Activated CD4-positive, alpha-beta T cell treated with anti-CD3 and anti-CD28 coated beads for 36 hours (primary cell): Measurements from ENCODE around the gene IGLON5. TPM values are rescaled to one million over a fixed set of nuclear protein-coding genes. Genes with fewer than 3 reads are reported as not detected.

ENCODE experiments used
- ATAC-seq: fragments of 200-7000 bp; cut with Tn5 transposase; one replicate; pipeline ENCODE4 v1.10.0; 2021; ENCODE audit warnings: mild to moderate bottlenecking, moderate library complexity
- CTCF ChIA-PET: fragments of 350-600 bp; sonication (Branson Sonifier 250); formaldehyde crosslinking; loops from one replicate; lab custom pipeline; 2021; ENCODE audit warnings: antibody characterized with exemption; lab: Charles Lee
- POLR2A ChIA-PET: fragments of 350-600 bp; sonication (Branson Sonifier 250); formaldehyde crosslinking; loops from one replicate; lab custom pipeline; 2021; ENCODE audit warnings: antibody characterized with exemption, inconsistent platforms; lab: Charles Lee
- DNase-seq: peaks from one replicate; pipeline ENCODE4 v3.0.0-alpha.2; 2020
- H3K27ac Mint-ChIP-seq: one replicate; pipeline ENCODE4 v1.8.0; 2021; ENCODE audit warnings: mixed read lengths
- H3K27me3 Mint-ChIP-seq: one replicate; pipeline ENCODE4 v1.8.0; 2021; ENCODE audit warnings: mixed read lengths
- H3K36me3 Mint-ChIP-seq: one replicate; pipeline ENCODE4 v1.8.0; 2021; ENCODE audit warnings: low read depth, mixed read lengths
- H3K4me1 Mint-ChIP-seq: one replicate; pipeline ENCODE4 v1.8.0; 2021; ENCODE audit warnings: mixed read lengths
- H3K4me3 Mint-ChIP-seq: one replicate; pipeline ENCODE4 v1.8.0; 2021; ENCODE audit warnings: mild to moderate bottlenecking, moderate library complexity, mixed read lengths
- H3K9me3 Mint-ChIP-seq: one replicate; pipeline ENCODE4 v1.8.0; 2021; ENCODE audit warnings: low read depth, mixed read lengths
- intact Hi-C, 2 experiments: fragments of 100-400 bp; cut with DNase I in 1 of 2; cut with micrococcal nuclease in 1 of 2; formaldehyde crosslinking; loops; one replicate each; pipeline versions ENCODE4 v1.14.2 to v1.15.1; 2022 to 2024; cut with DNase I, micrococcal nuclease
- total RNA-seq, 2 experiments: library from RNA; stranded (reverse); gene quantifications; one replicate each; pipeline ENCODE4 v1.2.3, GENCODE V29; 2021

IGLON5 gene
- under 1 TPM; 0.18 to 0.28 TPM for total RNA-seq

DNA sequence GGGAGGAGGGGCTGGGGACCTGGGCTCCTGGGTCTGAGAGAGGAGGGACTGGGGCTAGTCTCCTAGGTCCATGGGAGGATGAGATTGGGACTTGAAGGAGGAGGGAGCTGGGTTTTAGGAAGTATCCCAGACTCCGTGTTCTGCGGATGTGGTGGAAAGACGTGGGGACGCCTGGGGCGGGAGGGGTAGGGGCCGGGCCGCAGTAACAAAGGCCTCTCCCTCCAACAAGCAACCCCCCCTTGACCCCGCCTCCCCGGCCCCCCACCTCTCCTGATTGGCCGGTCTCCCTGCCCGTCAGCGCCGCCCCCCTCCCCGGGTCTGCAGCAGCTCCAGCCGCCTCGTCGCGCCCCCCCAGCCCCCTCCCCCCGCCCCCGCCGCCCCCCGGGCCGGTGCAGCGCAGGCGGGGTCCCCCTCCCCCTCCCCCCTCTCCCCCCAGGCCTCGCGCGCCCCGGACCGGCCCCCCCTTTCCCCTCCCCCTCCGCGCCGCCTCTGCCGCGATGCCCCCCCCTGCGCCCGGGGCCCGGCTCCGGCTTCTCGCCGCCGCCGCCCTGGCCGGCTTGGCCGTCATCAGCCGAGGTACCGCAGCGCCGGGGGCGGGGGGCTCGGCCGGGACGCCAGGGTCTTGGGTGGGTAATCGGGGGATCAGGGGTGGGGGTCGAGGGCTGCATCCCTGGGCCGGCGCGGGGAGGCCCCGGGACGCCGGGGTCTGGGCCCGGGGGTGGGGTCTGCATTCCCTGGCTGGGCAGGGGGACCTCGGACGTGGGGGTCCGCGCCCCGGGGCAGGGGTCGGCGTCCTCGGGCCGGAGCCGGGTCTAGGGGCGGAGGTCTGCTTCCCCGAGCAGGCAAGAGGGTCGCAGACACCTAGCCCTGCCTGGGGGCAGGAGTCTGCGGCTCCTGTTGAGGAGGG is at the start of gene IGLON5:
IGLON5 (plus strand) TSS at position 294 of the 907 bp plus-strand sequence; CDS start at position 498, 204 bp downstream.
- H3K4me3 Mint-ChIP-seq, result no peak within 1 kb of the TSS
- H3K27ac Mint-ChIP-seq, result no peak within 1 kb of the TSS
- H3K4me1 Mint-ChIP-seq, result no peaks in the 10 kb centered on the region
- peaks cover 52% of the 10 kb centered on the region for H3K27me3 Mint-ChIP-seq
- ChIA-PET POLR2A (interaction anchor here (0.5 kb wide), 1 partner anchor 136 kb away, joined by 3 read pairs; no protein-coding TSS in a partner anchor), CTCF (no interaction called here)
- DNase-seq (no peak), ATAC-seq (no peak)
- intact Hi-C loops, result no loop called here
- no peaks in the 10 kb centered on the region for H3K36me3 Mint-ChIP-seq
- peaks cover 14% of the 10 kb centered on the region for H3K9me3 Mint-ChIP-seq

DNA sequence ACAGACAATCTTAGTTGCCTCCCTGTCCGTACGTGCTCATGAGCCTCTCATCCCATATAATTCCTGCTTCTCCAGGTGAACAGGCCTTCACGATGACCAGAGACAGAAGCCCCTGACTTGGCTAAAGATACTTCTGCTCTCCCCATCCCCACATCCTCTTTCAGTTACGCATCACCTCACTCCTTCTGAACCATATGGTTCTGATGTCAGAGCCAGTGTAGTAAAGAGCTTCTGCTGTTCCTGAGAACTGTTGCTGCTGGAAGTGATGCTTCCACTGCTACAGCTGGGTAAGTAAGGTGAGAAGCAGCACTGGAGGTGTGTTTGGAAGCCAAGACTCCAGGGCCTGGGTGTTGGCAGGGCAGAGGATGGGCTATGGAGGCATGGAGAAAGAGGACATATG is 47.6 kb upstream of the IGLON5 start:
- Mint-ChIP-seq H3K36me3 (no peaks in the 10 kb centered on the region), H3K4me1 (no peaks in the 10 kb centered on the region), H3K27me3 (peaks cover 16% of the 10 kb centered on the region), H3K27ac (no peak overlapping the region), H3K4me3 (no peak overlapping the region), H3K9me3 (no peaks in the 10 kb centered on the region)
- DNase-seq (no peak), ATAC-seq (no peak)
- ChIA-PET POLR2A (no interaction called here), CTCF (no interaction called here)
- intact Hi-C loops, result no loop called here

GRCh38 chr19:51271067-51271466 is 40.4 kb upstream of the IGLON5 start:
- DNase-seq (no peak), ATAC-seq (no peak)
- Mint-ChIP-seq H3K36me3 (no peaks in the 10 kb centered on the region), H3K4me1 (peaks cover 11% of the 10 kb centered on the region), H3K9me3 (no peaks in the 10 kb centered on the region), H3K4me3 (no peak overlapping the region), H3K27ac (no peak overlapping the region), H3K27me3 (no peaks in the 10 kb centered on the region)
- ChIA-PET POLR2A (no interaction called here), CTCF (interaction anchor here (3.1 kb wide), 1 partner anchor 11 kb away, joined by 19 read pairs; no protein-coding TSS in a partner anchor)
- intact Hi-C loops, result no loop called here

DNA sequence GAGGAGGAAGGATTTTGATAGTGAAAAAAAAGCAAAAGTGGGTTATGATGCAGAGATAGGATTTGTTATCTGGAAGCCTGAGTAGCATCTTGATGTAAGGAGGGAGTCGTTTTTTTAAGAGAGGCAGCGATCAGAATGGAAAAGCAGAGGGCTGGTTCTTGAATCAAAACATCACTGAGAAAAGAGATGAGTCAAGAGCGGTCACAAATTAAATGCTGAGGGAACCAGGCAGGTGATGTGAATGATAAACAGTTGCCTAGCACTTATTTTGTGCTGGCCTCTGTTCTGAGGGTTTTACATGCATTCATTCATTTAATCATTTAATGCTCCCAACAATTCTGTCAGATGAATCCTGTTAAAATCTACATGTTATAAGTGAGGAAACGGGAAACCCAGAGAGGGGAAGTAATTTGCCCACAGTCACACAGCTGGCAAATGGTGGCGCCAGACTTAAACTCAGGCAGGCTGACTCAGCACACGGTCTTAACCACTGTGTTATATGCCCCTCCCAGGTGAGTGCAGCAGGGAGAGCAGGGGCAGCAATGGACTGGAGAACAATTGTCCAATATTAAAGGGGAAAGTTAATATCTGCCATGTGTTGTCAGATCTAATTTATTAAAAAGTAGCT is 39.1 kb upstream of the IGLON5 start:
- no peaks in the 10 kb centered on the region for H3K27me3 Mint-ChIP-seq
- peak; percentile 88 for ATAC-seq
- peaks cover 11% of the 10 kb centered on the region for H3K4me1 Mint-ChIP-seq

GRCh38 chr19:51274049-51274770 is 37.2 kb upstream of the IGLON5 start:
- intact Hi-C loops, result no loop called here
- Mint-ChIP-seq H3K27ac (no peak overlapping the region), H3K9me3 (no peaks in the 10 kb centered on the region), H3K4me1 (peaks cover 11% of the 10 kb centered on the region), H3K27me3 (peaks cover 6% of the 10 kb centered on the region), H3K4me3 (no peak overlapping the region), H3K36me3 (no peaks in the 10 kb centered on the region)
- POLR2A ChIA-PET, result no interaction called here
- DNase-seq, result no peak
- peak; percentile 40 for ATAC-seq
- CTCF ChIA-PET, result interaction anchor here (1.3 kb wide), 1 partner anchor 13 kb away, joined by 3 read pairs; no protein-coding TSS in a partner anchor

More for the DNA sequence above, 39.1 kb upstream of the IGLON5 start:
- Mint-ChIP-seq H3K27ac (peak overlapping the region; percentile 32), H3K36me3 (no peaks in the 10 kb centered on the region), H3K4me3 (no peak overlapping the region), H3K9me3 (no peaks in the 10 kb centered on the region)
- ChIA-PET POLR2A (interaction anchor here (0.6 kb wide), 1 partner anchor 11 kb away, joined by 3 read pairs; no protein-coding TSS in a partner anchor), CTCF (interaction anchor here (1.3 to 2.0 kb wide), 2 partner anchors 11 to 13 kb away, joined by 3 to 6 read pairs; no protein-coding TSS in a partner anchor)
- intact Hi-C loops, result no loop called here
- peak; percentile 59 for DNase-seq

- Mint-ChIP-seq H3K27me3 (peaks cover 13% of the 10 kb centered on the region), H3K36me3 (no peaks in the 10 kb centered on the region), H3K9me3 (no peaks in the 10 kb centered on the region), H3K27ac (no peak overlapping the region), H3K4me3 (no peak overlapping the region), H3K4me1 (peaks cover 8% of the 10 kb centered on the region)
- CTCF ChIA-PET, result interaction anchor here (0.7 kb wide), 1 partner anchor 117 kb away, joined by 3 read pairs; no protein-coding TSS in a partner anchor
- no peak for ATAC-seq
- POLR2A ChIA-PET, result no interaction called here
- no peak for DNase-seq
- intact Hi-C loops, result no loop called here
These were observed 34.3 kb upstream of the IGLON5 start for GRCh38 chr19:51277112-51277511.

DNA sequence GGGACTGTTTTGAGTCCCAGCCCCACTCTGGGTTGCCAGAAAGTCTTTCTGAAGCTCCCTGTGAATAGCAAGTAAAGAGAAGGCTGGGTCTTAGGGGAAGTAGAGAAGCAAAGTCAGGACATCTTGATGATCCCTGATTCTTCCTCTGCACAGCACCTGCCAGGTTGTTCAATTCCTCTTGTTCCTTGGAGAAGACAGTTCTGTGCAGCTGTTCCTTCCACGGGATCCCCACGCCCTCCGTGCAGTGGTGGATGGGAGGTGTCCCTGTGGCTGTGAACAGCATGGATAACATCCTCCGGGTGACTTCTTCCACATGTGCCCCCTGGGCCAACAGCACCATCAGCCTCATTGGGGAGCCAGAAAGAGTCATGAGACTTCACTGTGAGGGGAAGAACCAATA is 29.1 kb upstream of the IGLON5 start:
- Mint-ChIP-seq H3K27me3 (peaks cover 18% of the 10 kb centered on the region), H3K4me1 (no peaks in the 10 kb centered on the region), H3K36me3 (no peaks in the 10 kb centered on the region), H3K9me3 (no peaks in the 10 kb centered on the region), H3K4me3 (no peak overlapping the region), H3K27ac (no peak overlapping the region)
- DNase-seq (no peak), ATAC-seq (no peak)
- intact Hi-C loops, result no loop called here
- POLR2A ChIA-PET, result no interaction called here
- CTCF ChIA-PET, result interaction anchor here (1.6 to 1.7 kb wide), 2 partner anchors 23 to 24 kb away, joined by 3 to 5 read pairs; no protein-coding TSS in a partner anchor

- no peak overlapping the region for H3K4me3 Mint-ChIP-seq
- peaks cover 5% of the 10 kb centered on the region for H3K27me3 Mint-ChIP-seq
- H3K9me3 Mint-ChIP-seq, result no peaks in the 10 kb centered on the region
- no peak for DNase-seq
- CTCF ChIA-PET, result interaction anchor here (0.9 kb wide), 1 partner anchor 373 kb away, joined by 3 read pairs; no protein-coding TSS in a partner anchor
- no peak for ATAC-seq
- POLR2A ChIA-PET, result interaction anchor here (0.7 kb wide), 1 partner anchor 472 kb away, joined by 3 read pairs; no protein-coding TSS in a partner anchor
- intact Hi-C loops, result no loop called here
- no peaks in the 10 kb centered on the region for H3K4me1 Mint-ChIP-seq
- no peaks in the 10 kb centered on the region for H3K36me3 Mint-ChIP-seq
- no peak overlapping the region for H3K27ac Mint-ChIP-seq
These were observed 25.8 kb upstream of the IGLON5 start for GRCh38 chr19:51285682-51286081.

DNA sequence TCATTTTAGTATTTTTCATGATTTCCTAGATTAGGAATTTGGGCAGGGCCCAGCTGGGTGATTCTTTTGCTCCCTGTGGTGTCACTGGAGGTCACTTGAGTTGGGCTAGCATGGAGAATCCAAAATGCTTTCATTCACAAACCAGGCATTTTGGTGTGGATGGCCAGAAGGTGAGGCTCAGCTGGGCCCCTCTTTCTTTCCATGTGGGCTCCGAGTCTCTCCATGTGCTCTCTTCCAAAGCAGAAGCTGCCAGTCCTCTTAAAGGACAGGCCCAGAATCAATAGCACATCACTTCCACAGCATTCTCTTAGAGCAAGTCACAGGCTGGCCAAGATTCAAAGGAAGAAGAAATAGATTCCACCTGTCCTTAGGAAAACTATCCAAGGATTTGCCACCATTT is 21.8 kb upstream of the IGLON5 start:
- Mint-ChIP-seq H3K27ac (no peak overlapping the region), H3K27me3 (peaks cover 2% of the 10 kb centered on the region), H3K36me3 (no peaks in the 10 kb centered on the region), H3K4me1 (no peaks in the 10 kb centered on the region), H3K9me3 (no peaks in the 10 kb centered on the region), H3K4me3 (no peak overlapping the region)
- intact Hi-C loops, result no loop called here
- no peak for DNase-seq
- ChIA-PET CTCF (interaction anchor here (0.6 to 0.7 kb wide), 2 partner anchors 152 to 184 kb away, joined by 3 read pairs; no protein-coding TSS in a partner anchor), POLR2A (no interaction called here)
- no peak for ATAC-seq

GRCh38 chr19:51292971-51293370 is 18.5 kb upstream of the IGLON5 start:
- ChIA-PET CTCF (interaction anchor here (0.7 kb wide), 1 partner anchor 33 kb away, joined by 3 read pairs; no protein-coding TSS in a partner anchor), POLR2A (no interaction called here)
- H3K4me1 Mint-ChIP-seq, result no peaks in the 10 kb centered on the region
- DNase-seq (no peak), ATAC-seq (no peak)
- no peak overlapping the region for H3K4me3 Mint-ChIP-seq
- intact Hi-C loops, result no loop called here
- no peaks in the 10 kb centered on the region for H3K36me3 Mint-ChIP-seq
- no peaks in the 10 kb centered on the region for H3K9me3 Mint-ChIP-seq
- no peak overlapping the region for H3K27ac Mint-ChIP-seq
- no peaks in the 10 kb centered on the region for H3K27me3 Mint-ChIP-seq
